Caki2 (cell line): ENCODE measurements around the gene DDX1. TPM values are rescaled to one million over a fixed set of nuclear protein-coding genes. Genes with fewer than 3 reads are reported as not detected.

Source experiments
- DNase-seq: peaks from one replicate; pipeline ENCODE4 v3.0.0-alpha.2; 2015; ENCODE audit warnings: low read depth
- in situ Hi-C: cut with HindIII; loops from 2 replicates; pipeline ENCODE4 v1.10.0; 2016; ENCODE audit warnings: low sequenced_read_pairs, low pct_unique_long_range_greater_than_20kb, mixed read lengths
- total RNA-seq: library from RNA; depleted of rRNA; stranded (reverse); fragments of >200 nt; shearing (Covaris generic); gene quantifications from 2 replicates; pipeline ENCODE4 v1.2.3, GENCODE V29; 2014; ENCODE audit warnings: low replicate concordance

DDX1 gene
- total RNA-seq, 1 experiment from 2014 or later: 91.0 TPM

DNA sequence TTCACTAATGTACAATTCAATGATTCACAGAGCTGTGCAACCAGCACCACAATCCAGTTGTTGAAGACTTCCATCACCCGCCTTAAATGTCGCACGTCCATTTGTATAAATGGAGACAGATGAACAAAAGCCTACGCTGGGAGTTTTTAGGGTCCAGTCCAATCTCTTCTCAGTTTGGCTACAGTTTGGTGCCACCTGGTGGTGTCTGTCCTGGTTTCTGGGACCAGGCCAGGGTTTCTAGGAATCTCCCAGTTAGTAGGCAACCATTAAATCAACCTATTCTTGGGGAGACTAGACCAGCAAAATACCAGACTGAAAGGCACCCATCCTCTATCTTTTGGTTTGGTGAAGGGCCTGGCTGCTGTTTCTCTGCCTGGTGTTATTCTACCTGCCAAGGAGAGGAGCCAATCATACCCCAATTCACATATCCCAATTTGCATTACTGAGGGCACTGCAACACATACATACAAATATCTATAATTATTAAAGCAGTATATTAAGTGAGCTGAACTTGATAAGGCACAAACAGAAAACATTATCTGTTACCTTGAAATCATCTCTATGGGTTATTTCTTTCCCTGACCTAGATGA is 3.2 kb upstream of the DDX1 start:
- peak; percentile 33 for DNase-seq
- in situ Hi-C loops: no loop called here

DNA sequence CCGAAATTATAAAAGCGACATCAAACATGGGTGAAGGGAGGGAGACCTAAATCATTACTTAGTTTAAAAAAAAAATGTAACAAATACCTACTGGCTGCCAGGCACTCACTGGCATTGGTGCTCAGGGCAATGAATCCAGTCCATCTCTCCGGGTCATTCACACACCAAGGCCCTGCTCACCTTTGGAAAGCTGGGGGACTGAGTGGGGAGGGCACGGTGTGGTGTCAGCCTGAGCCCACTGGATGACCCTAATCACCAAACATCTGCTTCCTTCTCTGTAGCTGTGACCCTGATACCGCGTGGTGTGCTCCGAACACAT is 336 bp upstream of the DDX1 start:
- DNase-seq: no peak
- in situ Hi-C loops: no loop called here

DNA sequence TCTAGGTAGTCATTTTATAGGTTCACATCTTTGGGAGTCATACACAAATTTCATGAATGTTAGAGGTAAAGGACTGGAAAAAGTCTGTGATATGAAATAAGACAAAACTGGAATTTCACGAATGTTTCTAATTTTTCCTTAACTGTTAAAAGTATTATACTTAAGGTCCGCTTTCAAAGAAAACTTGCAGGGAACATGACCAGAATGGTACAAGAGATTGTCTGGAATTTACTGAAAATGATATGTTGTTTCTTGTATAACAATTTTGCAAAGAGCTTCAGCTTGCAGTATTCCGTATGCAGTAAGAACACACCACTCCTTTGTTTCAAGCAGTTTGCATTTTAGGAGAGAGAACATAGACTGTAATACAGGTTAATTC is 1.6 kb downstream of the DDX1 start:
- in situ Hi-C loops: no loop called here
- no peak for DNase-seq

DNA sequence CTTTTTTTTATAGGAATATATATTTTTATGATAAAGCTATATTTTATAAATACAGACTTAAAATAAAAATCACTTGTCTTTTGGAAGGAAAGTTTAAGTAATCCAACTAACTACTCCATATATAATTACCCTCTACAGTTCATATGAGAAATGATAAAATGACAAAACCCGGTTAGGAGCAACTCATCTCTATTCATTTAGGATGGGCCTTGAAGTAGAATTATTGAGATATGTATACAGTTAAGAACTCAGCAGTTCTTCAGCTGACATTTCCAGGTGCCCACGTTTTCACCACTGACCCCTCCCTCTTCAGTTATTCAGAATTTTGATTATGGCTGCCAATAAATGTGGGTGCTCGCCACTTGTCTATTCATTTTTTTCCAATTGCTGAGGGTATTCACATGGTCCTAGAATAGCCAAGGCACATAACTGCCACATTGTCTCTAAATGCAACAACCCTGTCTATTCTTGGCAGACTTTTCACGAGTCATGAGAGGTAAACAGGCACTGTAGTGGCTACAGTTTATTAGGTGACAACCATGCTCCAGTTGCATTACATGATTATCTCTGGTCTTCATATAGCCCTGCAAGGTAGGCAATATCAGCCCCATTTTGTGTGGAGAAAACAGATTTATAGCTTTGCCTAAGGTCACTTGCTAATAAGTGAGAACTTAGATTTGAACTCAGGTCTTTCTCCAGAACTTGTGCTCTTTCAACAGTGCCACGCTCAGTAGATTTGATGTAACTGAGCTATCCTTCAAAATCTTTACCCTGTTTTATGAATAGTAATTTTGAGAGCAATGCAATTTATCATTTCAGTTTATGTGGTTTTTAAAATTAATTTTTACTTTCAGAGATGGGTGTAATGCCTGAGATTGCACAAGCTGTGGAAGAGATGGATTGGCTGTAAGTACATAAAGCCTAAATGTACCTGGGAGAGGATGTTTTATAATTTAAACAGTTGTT is 2.9 kb downstream of the DDX1 start:
- no peak for DNase-seq
- in situ Hi-C loops: no loop called here

DNA sequence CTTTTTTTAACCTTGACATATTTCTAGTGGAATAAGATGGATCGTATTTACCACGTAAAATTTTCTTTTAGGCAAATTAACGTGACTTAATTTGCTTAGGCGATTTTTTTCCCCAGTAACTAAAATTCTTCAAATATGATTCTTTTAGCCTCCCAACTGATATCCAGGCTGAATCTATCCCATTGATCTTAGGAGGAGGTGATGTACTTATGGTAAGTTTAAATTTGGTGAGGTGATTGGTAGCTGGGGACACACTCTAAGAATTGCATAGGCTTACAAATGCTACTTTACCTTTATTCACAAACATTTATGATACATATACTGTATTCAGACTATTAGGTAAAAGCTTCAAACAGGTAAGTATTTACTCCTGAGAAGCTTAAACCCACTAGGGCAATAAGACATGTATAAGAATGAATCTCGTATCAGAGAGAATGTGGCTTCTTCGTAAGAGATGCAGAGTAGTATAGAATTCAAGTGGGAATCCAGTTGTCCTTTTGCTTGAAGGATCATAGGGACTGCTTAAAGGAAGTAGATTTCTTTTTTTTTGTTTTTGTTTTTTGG is 3.8 kb downstream of the DDX1 start:
- no peak for DNase-seq
- in situ Hi-C loops: no loop called here

DNA sequence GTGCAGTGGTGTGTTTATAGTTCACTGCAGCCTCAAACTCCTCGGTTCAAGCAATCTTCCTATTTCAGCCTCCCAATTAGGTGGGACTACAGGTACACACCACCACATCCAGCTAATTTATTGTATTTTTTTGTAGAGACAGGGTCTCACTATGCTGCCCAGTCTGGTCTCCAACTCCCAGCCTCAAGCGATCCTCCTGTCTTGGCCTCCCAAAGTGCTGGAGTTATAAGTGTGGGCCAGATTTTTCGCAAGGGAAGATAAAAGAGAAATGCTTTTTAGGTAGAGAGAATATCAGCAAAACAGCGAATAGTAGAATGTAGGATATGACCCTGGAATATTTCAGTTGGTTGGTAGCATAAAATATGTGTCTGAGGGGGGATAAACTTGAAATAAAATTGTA is 4.3 kb downstream of the DDX1 start:
- in situ Hi-C loops: no loop called here
- no peak for DNase-seq

DNA sequence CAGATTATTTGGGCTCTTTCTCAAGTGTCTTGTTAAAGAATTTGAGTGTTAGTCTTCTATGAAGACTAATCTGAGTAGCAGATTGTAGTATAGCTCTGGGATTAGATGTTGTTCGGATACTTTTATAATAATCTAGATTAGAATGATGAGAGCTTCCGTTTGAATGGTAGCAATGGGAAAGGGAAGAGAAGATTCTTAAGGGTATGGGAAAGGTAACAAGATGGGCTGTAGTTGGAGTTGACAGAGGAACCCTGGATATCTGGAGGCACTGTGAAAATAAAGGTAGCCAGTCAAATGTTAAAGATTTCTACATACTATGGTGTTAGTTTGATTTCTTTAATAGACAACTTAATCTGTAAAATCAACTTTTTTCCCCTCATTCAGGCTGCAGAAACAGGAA is 4.7 kb downstream of the DDX1 start:
- in situ Hi-C loops: no loop called here
- no peak for DNase-seq

DNA sequence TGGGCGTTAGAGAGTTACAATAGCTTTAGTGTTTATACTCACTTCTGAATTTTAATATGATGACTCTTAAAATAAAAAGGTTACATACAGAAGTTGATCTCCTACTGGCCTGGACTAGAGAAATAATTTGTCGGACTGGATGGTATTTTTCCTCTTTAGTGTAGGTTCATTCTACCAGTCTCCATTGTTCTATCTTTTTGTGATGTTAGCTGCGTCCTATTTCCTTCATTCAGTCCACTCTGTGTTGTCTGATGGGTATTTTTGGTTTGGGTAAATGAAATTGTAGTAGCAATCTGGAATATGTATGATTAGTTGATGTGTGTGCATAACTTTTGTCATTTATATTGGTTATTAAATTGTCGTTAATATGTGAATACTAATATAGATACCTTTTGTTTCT is 5.3 kb downstream of the DDX1 start:
- no peak for DNase-seq
- in situ Hi-C loops: no loop called here

DNA sequence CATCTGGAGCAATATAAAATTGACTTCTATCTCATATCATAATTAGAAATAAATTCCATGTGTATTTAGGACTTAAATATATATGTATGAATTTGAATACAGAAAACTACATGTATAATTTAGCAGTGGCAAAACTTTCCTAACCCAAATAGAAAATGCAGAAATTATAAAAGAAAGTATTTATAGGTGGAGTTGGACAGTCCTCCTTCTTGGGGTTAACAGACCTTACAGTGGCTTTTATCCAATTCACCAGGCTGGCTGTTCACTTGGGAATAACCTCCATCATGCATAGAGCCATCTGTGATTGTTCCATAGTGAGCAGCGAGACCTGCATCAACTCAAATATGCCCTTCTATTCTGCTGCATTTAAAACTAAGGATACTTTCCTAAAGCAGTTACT is 8.3 kb downstream of the DDX1 start:
- DNase-seq: no peak
- in situ Hi-C loops: no loop called here

DNA sequence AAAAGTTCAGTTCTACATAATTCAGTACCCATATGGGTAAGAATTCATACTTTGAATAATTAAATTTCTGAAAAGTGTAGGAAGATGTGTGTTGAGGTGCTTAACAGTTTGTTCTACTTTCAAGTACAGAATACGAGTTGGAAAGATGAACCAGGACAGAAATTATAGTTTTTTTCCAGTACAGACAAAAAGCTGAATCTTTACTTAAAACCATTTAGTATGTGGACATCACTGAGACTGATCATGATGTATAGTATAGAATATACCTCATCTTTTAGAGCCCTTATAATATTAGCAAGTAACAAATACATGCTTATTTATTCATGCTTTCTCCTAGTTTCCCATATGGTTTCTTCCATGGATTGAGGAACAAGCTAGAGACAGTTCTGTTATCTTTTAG is 10.0 kb downstream of the DDX1 start:
- DNase-seq: no peak
- in situ Hi-C loops: no loop called here

DNA sequence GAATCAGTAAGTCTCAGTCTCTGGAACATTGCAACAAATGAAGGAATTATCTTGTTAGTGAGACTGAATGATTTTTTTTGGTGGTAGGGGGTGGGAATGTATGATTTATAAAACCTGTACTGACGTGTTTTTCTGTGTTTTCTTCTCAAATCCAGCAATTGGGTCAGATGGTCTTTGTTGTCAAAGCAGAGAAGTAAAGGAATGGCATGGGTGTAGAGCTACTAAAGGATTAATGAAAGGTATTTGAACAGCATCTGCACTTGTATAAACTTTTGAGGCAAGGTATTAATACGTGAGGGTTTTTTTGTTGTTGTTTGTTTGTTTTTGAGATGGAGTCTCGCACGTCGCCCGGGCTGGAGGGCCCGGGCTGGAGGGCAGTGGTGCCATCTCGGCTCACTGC is 10.7 kb downstream of the DDX1 start:
- in situ Hi-C loops: no loop called here
- no peak for DNase-seq

DNA sequence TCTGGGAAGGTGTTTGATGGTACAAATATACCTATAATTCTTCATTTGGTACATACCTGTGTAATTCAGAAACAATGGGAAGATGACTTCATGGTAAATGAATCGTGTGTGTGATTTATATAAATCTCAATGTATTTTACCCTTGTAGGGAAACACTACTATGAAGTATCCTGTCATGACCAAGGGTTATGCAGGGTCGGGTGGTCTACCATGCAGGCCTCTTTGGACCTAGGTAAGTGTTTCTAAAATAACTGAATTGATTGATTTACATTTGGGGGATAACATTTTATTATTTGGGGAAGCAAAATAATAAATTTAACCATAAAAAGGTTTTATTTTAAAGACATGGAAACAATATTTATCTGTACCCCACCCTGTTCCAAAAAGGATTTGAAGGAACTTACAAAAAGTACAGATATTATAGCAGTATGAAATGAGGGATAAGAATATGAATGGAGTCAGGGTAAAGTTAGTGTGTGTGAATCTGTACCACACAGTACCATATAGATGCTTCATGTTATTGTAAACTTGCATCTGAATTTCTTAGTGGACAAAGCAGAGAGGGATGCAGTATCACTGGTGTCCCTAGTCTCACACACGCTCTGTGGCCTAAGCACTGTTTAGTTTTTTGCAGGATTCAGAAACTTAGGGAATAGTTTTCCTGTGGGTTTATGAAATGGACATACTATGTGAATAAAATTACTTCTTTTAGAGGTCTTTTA is 11.5 kb downstream of the DDX1 start:
- no peak for DNase-seq
- in situ Hi-C loops: no loop called here

DNA sequence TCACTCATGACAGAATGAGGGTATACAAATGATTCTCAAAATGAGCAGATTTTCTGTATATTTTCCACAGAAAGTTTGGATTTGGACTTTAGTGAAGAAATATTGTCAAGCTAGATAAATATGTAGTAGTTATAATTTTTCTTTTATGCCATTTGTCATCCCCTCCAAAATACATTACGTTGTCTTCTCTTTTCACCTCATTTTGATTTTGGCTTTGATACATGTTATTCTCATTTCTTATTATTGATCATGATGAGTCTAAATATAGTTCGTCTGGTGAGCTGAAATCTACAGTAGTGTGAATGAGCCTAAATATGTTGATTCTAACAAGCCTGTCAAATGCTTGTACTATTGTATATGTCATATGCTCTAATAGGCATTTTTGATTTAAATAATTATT is 12.3 kb downstream of the DDX1 start:
- no peak for DNase-seq
- in situ Hi-C loops: no loop called here

DNA sequence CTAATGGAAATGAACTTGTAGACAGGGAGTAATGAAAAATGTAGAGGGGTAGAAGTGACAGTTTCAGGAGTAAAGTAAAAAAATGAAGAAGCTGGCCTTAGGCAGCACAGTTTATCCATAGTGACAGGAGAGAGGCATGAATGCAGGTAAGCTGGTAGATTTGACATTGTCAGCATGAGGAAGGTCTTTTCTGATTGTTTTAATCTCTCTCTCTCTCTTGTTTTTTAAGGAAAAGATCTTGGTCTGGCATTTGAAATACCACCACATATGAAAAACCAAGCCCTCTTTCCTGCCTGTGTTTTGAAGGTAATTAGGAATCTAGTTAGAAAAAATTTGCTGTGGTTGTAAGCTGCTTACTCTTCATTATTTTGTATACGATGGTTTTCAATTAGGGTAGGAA is 14.1 kb downstream of the DDX1 start:
- no peak for DNase-seq
- in situ Hi-C loops: no loop called here

DNA sequence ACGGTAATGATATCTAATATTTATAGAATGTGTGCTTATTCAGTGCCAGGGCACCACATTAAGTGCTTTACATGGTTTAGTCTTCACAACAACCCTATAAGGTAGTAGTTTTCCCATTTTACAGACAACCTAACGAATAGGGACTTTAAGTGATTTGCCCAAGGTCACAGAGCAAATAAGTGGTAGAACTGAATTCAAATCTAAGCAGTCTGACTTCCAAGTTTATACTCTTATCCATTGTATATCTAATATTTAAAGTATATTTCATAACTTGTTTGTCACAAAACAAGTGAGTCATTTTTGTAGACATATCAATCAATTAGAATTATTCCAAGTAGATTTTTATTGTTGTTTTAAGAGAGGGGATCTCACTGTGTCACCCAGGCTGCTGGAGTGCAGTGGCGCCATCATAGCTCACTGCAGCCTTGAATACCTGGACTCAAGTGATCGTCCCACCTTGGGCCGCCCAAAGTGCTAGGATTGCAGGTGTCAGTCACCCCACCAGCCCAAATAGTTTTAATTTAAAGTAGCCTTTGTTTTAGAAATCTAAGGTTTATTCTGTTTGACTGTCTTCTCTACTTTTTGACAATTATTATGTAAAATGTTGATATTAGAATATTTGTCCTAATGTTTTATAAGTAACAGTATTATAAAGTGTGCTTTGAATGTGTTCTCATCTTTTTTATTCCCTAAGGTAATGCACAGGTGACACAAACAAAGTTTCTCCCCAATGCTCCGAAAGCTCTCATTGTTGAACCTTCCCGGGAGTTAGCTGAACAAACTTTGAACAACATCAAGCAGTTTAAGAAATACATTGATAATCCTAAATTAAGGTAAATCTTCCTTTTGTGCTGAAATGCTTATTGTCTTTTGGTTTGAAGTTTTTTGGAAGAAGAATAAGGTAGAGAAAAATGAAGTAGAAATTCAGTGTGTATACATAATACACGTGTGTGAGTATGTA is 15.1 kb downstream of the DDX1 start:
- in situ Hi-C loops: no loop called here
- no peak for DNase-seq

DNA sequence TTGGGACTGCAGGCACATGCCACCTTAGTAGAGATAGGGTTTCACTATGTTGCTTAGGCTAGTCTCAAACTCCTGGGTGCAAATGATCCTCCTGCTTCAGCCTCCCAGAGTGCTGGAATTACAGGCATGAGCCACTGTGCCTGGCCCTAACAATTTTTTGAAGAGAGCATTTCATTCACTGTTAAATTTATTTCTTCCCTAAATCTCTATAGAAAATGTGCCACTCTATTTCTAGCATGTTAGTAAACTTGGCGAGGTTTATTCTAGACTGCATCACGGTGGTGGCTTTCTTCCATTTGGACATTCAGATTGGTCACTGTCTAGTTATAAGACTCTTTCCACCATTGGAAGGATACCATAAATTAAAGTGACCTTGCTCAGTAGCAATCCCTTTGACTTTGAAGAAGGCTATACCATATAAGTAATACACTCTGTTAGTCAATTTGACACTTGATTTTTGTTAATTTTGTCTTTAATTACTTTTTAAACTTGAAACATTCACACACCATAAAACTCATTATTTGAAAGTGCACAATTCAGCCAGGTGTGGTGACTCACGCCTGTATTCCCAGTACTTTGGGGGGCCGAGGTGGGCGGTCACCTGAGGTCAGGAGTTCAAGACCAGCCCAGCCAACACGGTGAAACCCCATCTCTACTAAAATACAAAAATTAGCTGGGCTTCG is 16.2 kb downstream of the DDX1 start:
- DNase-seq: no peak
- in situ Hi-C loops: no loop called here

DNA sequence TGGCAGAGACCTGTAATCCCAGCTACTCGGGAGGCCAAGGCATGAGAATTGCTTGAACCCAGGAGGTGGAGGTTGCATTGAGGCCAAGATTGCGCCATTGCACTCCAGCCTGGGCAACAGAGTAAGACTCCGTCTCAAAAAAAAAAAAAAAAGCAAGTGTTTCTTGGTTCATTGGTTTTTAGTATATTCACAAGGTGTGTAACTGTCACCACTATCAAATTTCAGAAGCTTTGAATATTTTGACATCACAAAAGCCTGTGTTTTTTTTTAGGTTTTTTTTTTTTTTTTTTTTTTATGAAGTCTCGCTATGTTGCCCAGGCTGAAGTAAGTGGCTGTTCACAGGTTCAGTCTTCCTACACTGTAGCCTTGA is 16.7 kb downstream of the DDX1 start:
- in situ Hi-C loops: no loop called here
- peak; percentile 38 for DNase-seq
